Suprapubic skin (tissue), 4 donors: ENCODE measurements around the gene POP5. TPM values are rescaled to one million over a fixed set of nuclear protein-coding genes. Genes with fewer than 3 reads are reported as not detected.

ENCODE experiments used
- DNase-seq, 2 donors: peaks; one replicate each; pipeline ENCODE4 v3.0.0-alpha.2; 2019; ENCODE audit warnings: low spot score in 2 of 2
- H3K27ac ChIP-seq: fragments of 200-600 bp; sonication (generic); one replicate; pipeline ENCODE4 v1.5.1; 2019
- H3K27me3 ChIP-seq: fragments of 200-600 bp; sonication (generic); one replicate; pipeline ENCODE4 v1.5.1; 2019
- H3K36me3 ChIP-seq: fragments of 200-600 bp; sonication (generic); one replicate; pipeline ENCODE4 v1.5.1; 2019
- H3K4me1 ChIP-seq: fragments of 200-600 bp; sonication (generic); one replicate; pipeline ENCODE4 v1.5.1; 2019
- H3K4me3 ChIP-seq: fragments of 200-600 bp; sonication (generic); one replicate; pipeline ENCODE4 v1.5.1; 2019; ENCODE audit warnings: mild to moderate bottlenecking
- H3K9me3 ChIP-seq: fragments of 200-600 bp; sonication (generic); one replicate; pipeline ENCODE4 v1.5.1; 2019
- EP300 ChIP-seq: sonication (generic); formaldehyde crosslinking; IDR thresholded peaks from one replicate; pipeline ENCODE4 v1.6.1; 2017; ENCODE audit warnings: antibody characterized with exemption
- POLR2A ChIP-seq, 2 donors: fragments of 450-650 bp; IDR thresholded peaks; one replicate each; pipeline ENCODE4 v1.6.1; 2017; ENCODE audit warnings: antibody characterized with exemption in 2 of 2, mild to moderate bottlenecking in 2 of 2, moderate library complexity in 2 of 2
- POLR2AphosphoS5 ChIP-seq, 3 donors: sonication (generic); formaldehyde crosslinking; IDR thresholded peaks; one replicate each; pipeline ENCODE4 v1.6.1; 2017; ENCODE audit warnings: antibody characterized with exemption in 3 of 3
- WGBS: methylation state at CpG from one replicate; pipeline ENCODE4 v1.1.5; 2018; 5-methylcytosine and 5-hydroxymethylcytosine counted together
- total RNA-seq, 4 donors: library from RNA; depleted of rRNA; stranded (reverse); fragments of >200 nt; gene quantifications; one replicate each; pipeline ENCODE4 v1.1.0, GENCODE V29; 2016
- TF ChIP-seq, protein P1 (sequence below), 2 donors: fragments of 200-600 bp in 1 of 2; fragments of 450-650 bp in 1 of 2; sonication (generic) in 1 of 2; IDR thresholded peaks; one replicate each; pipeline ENCODE4 v1.5.1; 2016 to 2019; ENCODE audit warnings: antibody characterized with exemption in 2 of 2, mild to moderate bottlenecking in 1 of 2, moderate library complexity in 1 of 2

POP5 gene
- total RNA-seq = 10 to 100 TPM; 27.6 to 38.5 (median 32.4) TPM

DNA sequence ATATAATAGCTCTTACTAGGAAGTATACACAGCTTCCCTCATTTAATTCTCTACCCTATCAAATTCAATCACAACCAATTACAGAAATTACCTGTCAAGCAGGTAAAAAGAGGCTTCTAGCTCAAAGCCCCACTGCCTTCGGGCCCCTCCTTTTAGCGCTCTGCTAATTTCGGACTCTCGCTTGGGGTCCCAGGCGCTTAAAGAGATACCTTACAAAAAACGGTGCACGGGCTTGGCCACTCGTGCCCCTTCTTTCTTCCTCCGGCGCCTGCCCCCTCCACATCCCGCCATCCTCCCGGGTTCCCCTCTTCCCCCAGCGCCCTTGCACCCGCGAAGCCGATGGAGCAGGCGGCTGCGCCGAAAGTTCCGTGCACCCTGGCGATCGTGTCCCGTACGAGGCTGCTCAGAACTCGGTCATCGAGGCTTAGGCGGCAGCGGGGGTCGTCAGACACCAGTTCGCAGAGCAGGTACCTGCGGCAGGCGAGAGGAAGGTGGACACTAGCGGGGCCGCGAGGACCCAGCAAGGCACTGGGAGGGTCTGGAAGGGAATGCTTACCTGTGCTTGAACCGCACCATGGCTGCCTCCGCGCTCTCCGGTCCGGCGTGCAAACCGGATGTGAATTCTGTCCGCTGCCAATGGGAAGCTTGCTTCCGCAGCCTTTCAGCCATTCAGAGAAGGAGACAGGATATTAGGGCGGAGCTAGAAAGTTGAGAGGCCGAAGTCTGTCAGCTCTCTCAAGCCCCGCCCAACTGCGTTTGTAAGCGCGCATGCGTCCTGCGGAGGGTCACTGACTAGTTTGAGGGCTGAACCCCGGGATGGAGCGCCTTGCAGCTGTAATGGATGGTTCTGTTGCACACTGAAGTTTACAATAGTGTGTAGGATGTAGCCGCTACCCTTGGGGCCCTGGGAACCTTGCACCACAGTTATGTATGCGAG is at the start of gene POP5:
TSS of gene POP5 (minus strand) at position 616 of the 937 bp plus-strand sequence. CDS start at position 576, 40 bp downstream.
- DNase-seq = peak; percentile 98
- TF ChIP-seq, protein P1, sequence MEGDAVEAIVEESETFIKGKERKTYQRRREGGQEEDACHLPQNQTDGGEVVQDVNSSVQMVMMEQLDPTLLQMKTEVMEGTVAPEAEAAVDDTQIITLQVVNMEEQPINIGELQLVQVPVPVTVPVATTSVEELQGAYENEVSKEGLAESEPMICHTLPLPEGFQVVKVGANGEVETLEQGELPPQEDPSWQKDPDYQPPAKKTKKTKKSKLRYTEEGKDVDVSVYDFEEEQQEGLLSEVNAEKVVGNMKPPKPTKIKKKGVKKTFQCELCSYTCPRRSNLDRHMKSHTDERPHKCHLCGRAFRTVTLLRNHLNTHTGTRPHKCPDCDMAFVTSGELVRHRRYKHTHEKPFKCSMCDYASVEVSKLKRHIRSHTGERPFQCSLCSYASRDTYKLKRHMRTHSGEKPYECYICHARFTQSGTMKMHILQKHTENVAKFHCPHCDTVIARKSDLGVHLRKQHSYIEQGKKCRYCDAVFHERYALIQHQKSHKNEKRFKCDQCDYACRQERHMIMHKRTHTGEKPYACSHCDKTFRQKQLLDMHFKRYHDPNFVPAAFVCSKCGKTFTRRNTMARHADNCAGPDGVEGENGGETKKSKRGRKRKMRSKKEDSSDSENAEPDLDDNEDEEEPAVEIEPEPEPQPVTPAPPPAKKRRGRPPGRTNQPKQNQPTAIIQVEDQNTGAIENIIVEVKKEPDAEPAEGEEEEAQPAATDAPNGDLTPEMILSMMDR (IDR thresholded peaks at IDR 0.05) = no peak
- TF ChIP-seq POLR2AphosphoS5 (IDR thresholded peaks at IDR 0.05) = peak; percentile 40 to 83 (median 54)
- under 1% methylated on average over 55 of the region's 56 CpGs for WGBS
- H3K9me3 ChIP-seq = no peaks in the 10 kb centered on the region
- peaks cover 36% of the 10 kb centered on the region for H3K36me3 ChIP-seq
- H3K4me3 ChIP-seq = peak within 1 kb of the TSS; percentile 81
- H3K27ac ChIP-seq = peak within 1 kb of the TSS; percentile 42
- no peaks in the 10 kb centered on the region for H3K27me3 ChIP-seq
- H3K4me1 ChIP-seq = peaks cover 34% of the 10 kb centered on the region

- Histone ChIP-seq H3K27ac (no peak overlapping the region), H3K4me1 (no peaks in the 10 kb centered on the region), H3K9me3 (no peaks in the 10 kb centered on the region), H3K27me3 (no peaks in the 10 kb centered on the region), H3K36me3 (no peaks in the 10 kb centered on the region), H3K4me3 (no peak overlapping the region)
- TF ChIP-seq EP300 (no peak), POLR2AphosphoS5 (IDR thresholded peaks at IDR 0.05) (no peak), POLR2A (IDR thresholded peaks at IDR 0.05) (no peak)
- TF ChIP-seq, protein P1 (IDR thresholded peaks at IDR 0.05) = no peak
- 53% methylated on average over 15 of the region's 15 CpGs for WGBS
- no peak for DNase-seq
Measured at GRCh38 chr12:120630104-120630892, 49.1 kb upstream of the POP5 start.

GRCh38 chr12:120628919-120629318 is 47.7 kb upstream of the POP5 start:
- no peak overlapping the region for H3K4me3 ChIP-seq
- 56% methylated on average over 4 of the region's 4 CpGs for WGBS
- H3K4me1 ChIP-seq = no peaks in the 10 kb centered on the region

DNA sequence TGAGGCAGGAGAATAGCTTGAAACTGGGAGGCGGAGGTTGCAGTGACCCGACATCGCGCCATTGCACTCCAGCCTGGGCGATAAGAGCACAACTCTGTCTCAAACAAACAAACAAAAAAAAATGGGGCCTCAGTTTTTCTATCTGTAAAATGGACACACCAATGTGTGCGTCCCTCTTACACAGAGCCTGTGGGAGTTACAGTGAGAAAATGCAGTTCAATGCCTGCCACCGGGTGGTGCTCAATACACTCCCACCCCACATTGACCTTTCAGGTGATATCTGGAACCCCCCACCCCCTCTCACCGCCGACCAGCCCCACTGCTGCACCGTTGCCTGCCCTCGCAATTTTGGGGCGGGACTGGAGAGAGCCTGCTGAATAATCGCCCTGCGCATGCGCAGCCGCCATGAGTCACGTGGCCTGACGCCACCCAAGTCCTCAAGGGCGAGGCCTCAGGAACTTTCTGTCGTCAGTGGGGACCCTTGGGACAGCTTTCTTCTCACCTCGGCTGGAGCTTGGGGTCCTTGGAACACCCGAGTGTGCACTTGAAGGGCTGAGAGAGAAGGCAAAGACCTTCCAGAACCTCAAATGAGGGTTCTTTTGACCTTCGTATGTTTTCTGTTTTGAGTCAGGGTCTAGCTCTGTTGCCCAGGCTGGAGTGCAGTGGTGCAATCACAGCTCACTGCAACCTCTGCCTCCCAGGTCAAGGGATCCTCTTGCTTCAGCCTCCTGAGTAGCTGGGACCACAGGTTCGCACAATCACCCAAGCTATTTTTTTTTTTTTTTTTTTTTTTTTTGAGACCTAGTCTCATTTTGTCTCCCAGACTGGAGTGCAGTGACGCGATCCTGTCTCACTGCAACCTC is 44.6 kb upstream of the POP5 start:
- no peak for DNase-seq
- Histone ChIP-seq H3K27ac (no peak overlapping the region), H3K4me1 (no peaks in the 10 kb centered on the region), H3K4me3 (no peak overlapping the region), H3K9me3 (no peaks in the 10 kb centered on the region), H3K27me3 (no peaks in the 10 kb centered on the region), H3K36me3 (no peaks in the 10 kb centered on the region)
- TF ChIP-seq POLR2AphosphoS5 (IDR thresholded peaks at IDR 0.05) = no peak
- TF ChIP-seq, protein P1 (IDR thresholded peaks at IDR 0.05) = no peak
- no peak for TF ChIP-seq POLR2A (IDR thresholded peaks at IDR 0.05)
- no peak for TF ChIP-seq EP300
- WGBS = 88% methylated on average over 22 of the region's 26 CpGs

More at GRCh38 chr12:120628919-120629318, 47.7 kb upstream of the POP5 start:
- no peak for DNase-seq
- H3K27ac ChIP-seq = no peak overlapping the region
- no peaks in the 10 kb centered on the region for H3K9me3 ChIP-seq
- no peaks in the 10 kb centered on the region for H3K27me3 ChIP-seq
- no peak for TF ChIP-seq POLR2A (IDR thresholded peaks at IDR 0.05)
- TF ChIP-seq POLR2AphosphoS5 (IDR thresholded peaks at IDR 0.05) = no peak
- TF ChIP-seq, protein P1 (IDR thresholded peaks at IDR 0.05) = no peak
- TF ChIP-seq EP300 = no peak
- no peaks in the 10 kb centered on the region for H3K36me3 ChIP-seq
